BJ (cell line): ENCODE measurements around the gene PPP1R11. TPM values are rescaled to one million over a fixed set of nuclear protein-coding genes. Genes with fewer than 3 reads are reported as not detected.

Experiments
- CTCF ChIA-PET: fragments of 350-600 bp; formaldehyde crosslinking; extraction: SDS; loops from one replicate; lab custom pipeline; 2021; ENCODE audit warnings: antibody characterized with exemption, inconsistent platforms; lab: Yijun Ruan, JAX
- POLR2A ChIA-PET: fragments of 300-600 bp; sonication (Branson Sonifier 250); formaldehyde crosslinking; extraction: SDS; loops from one replicate; lab custom pipeline; 2021; ENCODE audit warnings: antibody characterized with exemption; lab: Charles Lee
- DNase-seq: peaks from one replicate; pipeline ENCODE4 v3.0.0-alpha.2; 2011; ENCODE audit warnings: low read depth
- H3K27me3 ChIP-seq: 2 replicates; pipeline ENCODE4 v1.6.0; 2011; ENCODE audit warnings: low read length; ENCODE audit not compliant: control insufficient read depth, insufficient read depth
- H3K36me3 ChIP-seq: 2 replicates; pipeline ENCODE4 v1.5.1; 2011; ENCODE audit warnings: low read length; ENCODE audit not compliant: control insufficient read depth, insufficient read depth
- H3K4me3 ChIP-seq: 2 replicates; pipeline ENCODE4 v1.5.1; 2011; ENCODE audit warnings: low read depth, mild to moderate bottlenecking, control low read depth, low read length
- CTCF ChIP-seq: IDR thresholded peaks from 2 replicates; pipeline ENCODE4 v1.5.1; 2011; ENCODE audit warnings: low read depth, mild to moderate bottlenecking, control low read depth, inconsistent platforms, low read length, moderate library complexity; ENCODE audit not compliant: insufficient read depth
- polyA plus RNA-seq: library from polyadenylated mRNA; depleted of rRNA; stranded (reverse); fragments of >200 nt; gene quantifications from 2 replicates; pipeline ENCODE4 v1.2.3, GENCODE V29; 2011

Gene PPP1R11
- polyA plus RNA-seq, 1 experiment, result 56.4 TPM

- no peak for DNase-seq
- Histone ChIP-seq H3K36me3 (no peaks in the 10 kb centered on the region), H3K4me3 (no peak overlapping the region), H3K27me3 (peaks cover 31% of the 10 kb centered on the region)
- ChIA-PET POLR2A (interaction anchor here (0.6 kb wide), 2 partner anchors 10 to 37 kb away, joined by 3 read pairs; partner anchors contain the start of gene PPP1R11), CTCF (interaction anchor here (0.6 to 7.6 kb wide), 29 partner anchors 8 to 256 kb away, joined by 3 to 199 read pairs (median 6); partner anchors contain the start of gene TRIM40)
- TF ChIP-seq CTCF, result no peak
Observed at GRCh38 chr6:30103872-30104179, 36.8 kb downstream of the PPP1R11 start.

GRCh38 chr6:30104661-30105060 lies 37.7 kb downstream of the PPP1R11 start:
- Histone ChIP-seq H3K4me3 (no peak overlapping the region), H3K27me3 (peaks cover 30% of the 10 kb centered on the region), H3K36me3 (no peaks in the 10 kb centered on the region)
- CTCF ChIA-PET, result interaction anchor here (0.6 to 7.6 kb wide), 8 partner anchors 12 to 115 kb away, joined by 3 to 199 read pairs (median 8); no protein-coding TSS in a partner anchor
- POLR2A ChIA-PET, result no interaction called here
- no peak for TF ChIP-seq CTCF
- DNase-seq, result no peak

GRCh38 chr6:30111266-30111856 lies 44.4 kb downstream of the PPP1R11 start:
- Histone ChIP-seq H3K36me3 (no peaks in the 10 kb centered on the region), H3K4me3 (no peak overlapping the region), H3K27me3 (peaks cover 18% of the 10 kb centered on the region)
- POLR2A ChIA-PET, result no interaction called here
- DNase-seq, result no peak
- TF ChIP-seq CTCF, result no peak
- CTCF ChIA-PET, result interaction anchor here (1.1 to 1.5 kb wide), 2 partner anchors 8 to 19 kb away, joined by 4 read pairs; no protein-coding TSS in a partner anchor

- CTCF ChIA-PET, result interaction anchor here (1.5 kb wide), 1 partner anchor 9 kb away, joined by 4 read pairs; no protein-coding TSS in a partner anchor
- no peak overlapping the region for H3K4me3 ChIP-seq
- no peaks in the 10 kb centered on the region for H3K36me3 ChIP-seq
- POLR2A ChIA-PET, result no interaction called here
- no peak for DNase-seq
- H3K27me3 ChIP-seq, result peaks cover 19% of the 10 kb centered on the region
- TF ChIP-seq CTCF, result no peak
Observed at GRCh38 chr6:30112402-30112994, 45.5 kb downstream of the PPP1R11 start.

GRCh38 chr6:30113003-30113759 lies 46.2 kb downstream of the PPP1R11 start, which contains the start of gene TRIM31:
TRIM31 (minus strand) TSS chr6:30113090; CDS start chr6:30112805, 285 bp downstream.
- CTCF ChIA-PET, result interaction anchor here (1.0 kb wide), 1 partner anchor 11 kb away, joined by 3 read pairs; no protein-coding TSS in a partner anchor
- Histone ChIP-seq H3K27me3 (peaks cover 19% of the 10 kb centered on the region), H3K4me3 (no peak within 1 kb of the TSS)

More at GRCh38 chr6:30113003-30113759, 46.2 kb downstream of the PPP1R11 start, which contains the start of gene TRIM31:
- no peaks in the 10 kb centered on the region for H3K36me3 ChIP-seq
- DNase-seq, result no peak
- no peak for TF ChIP-seq CTCF
- POLR2A ChIA-PET, result no interaction called here
